ENCODE data around the gene CRACDL.

DNA sequence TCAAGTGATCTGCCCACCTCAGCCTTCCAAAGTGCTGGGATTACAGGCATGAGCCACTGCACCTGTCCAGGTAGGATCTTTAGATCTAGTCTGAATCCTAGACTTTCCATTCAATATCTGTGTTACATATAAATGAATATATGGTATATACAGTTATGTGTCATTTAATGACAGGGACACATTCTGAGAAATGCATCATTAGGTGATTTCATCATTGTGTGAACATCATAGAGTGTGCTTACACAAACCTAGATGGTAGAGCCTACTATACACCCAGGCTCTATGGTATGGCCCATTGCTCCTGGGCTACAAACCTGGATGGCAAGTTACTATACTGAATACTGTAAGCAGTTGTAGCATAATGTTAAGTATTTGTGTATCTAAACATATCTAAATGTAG lies 189.6 kb downstream of the CRACDL start:
- TF ChIP-seq, protein P1, sequence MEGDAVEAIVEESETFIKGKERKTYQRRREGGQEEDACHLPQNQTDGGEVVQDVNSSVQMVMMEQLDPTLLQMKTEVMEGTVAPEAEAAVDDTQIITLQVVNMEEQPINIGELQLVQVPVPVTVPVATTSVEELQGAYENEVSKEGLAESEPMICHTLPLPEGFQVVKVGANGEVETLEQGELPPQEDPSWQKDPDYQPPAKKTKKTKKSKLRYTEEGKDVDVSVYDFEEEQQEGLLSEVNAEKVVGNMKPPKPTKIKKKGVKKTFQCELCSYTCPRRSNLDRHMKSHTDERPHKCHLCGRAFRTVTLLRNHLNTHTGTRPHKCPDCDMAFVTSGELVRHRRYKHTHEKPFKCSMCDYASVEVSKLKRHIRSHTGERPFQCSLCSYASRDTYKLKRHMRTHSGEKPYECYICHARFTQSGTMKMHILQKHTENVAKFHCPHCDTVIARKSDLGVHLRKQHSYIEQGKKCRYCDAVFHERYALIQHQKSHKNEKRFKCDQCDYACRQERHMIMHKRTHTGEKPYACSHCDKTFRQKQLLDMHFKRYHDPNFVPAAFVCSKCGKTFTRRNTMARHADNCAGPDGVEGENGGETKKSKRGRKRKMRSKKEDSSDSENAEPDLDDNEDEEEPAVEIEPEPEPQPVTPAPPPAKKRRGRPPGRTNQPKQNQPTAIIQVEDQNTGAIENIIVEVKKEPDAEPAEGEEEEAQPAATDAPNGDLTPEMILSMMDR (IDR thresholded peaks at IDR 0.05) = no peak
- TF ChIP-seq POLR2A (IDR thresholded peaks at IDR 0.05) = no peak
- TF ChIP-seq POLR2AphosphoS5 (IDR thresholded peaks at IDR 0.05) = no peak

Data from prostate gland (tissue), 2 donors.